Tibial nerve (tissue), 4 donors: ENCODE measurements around the gene NSUN2. TPM values are rescaled to one million over a fixed set of nuclear protein-coding genes. Genes with fewer than 3 reads are reported as not detected.

Source experiments
- DNase-seq, 2 donors: peaks; one replicate each; pipeline ENCODE4 v3.0.0-alpha.2; 2019; ENCODE audit warnings: low spot score in 2 of 2
- H3K27ac ChIP-seq, 4 donors: fragments of 200-600 bp; sonication (generic) in 3 of 4; one replicate each; pipeline ENCODE4 v1.5.1; 2017 to 2019; ENCODE audit warnings: mild to moderate bottlenecking in 1 of 4
- H3K27me3 ChIP-seq, 2 donors: fragments of 200-600 bp; sonication (generic) in 1 of 2; one replicate each; pipeline versions ENCODE4 v1.5.1 to v1.6.0; 2017 to 2019
- H3K36me3 ChIP-seq, 3 donors: fragments of 200-600 bp; sonication (generic); one replicate each; pipeline ENCODE4 v1.5.1; 2018 to 2019
- H3K4me1 ChIP-seq, 4 donors: fragments of 200-600 bp; sonication (generic) in 3 of 4; one replicate each; pipeline ENCODE4 v1.5.1; 2017 to 2019
- H3K4me3 ChIP-seq, 4 donors: fragments of 200-600 bp; sonication (generic) in 3 of 4; one replicate each; pipeline ENCODE4 v1.5.1; 2017 to 2019; ENCODE audit warnings: mild to moderate bottlenecking in 1 of 4, moderate library complexity in 1 of 4
- H3K9me3 ChIP-seq, 4 donors: fragments of 200-600 bp; sonication (generic) in 3 of 4; one replicate each; pipeline ENCODE4 v1.5.1; 2017 to 2019
- EP300 ChIP-seq, 2 donors: sonication (generic); formaldehyde crosslinking; IDR thresholded peaks; one replicate each; pipeline ENCODE4 v1.6.1; 2017; ENCODE audit warnings: antibody characterized with exemption in 2 of 2, mild to moderate bottlenecking in 1 of 2
- POLR2A ChIP-seq, 2 donors: fragments of 450-650 bp; IDR thresholded peaks; one replicate each; pipeline ENCODE4 v1.6.1; 2017; ENCODE audit warnings: antibody characterized with exemption in 2 of 2, mild to moderate bottlenecking in 2 of 2, moderate library complexity in 2 of 2
- WGBS, 2 donors: methylation state at CpG; one replicate each; pipeline ENCODE4 v1.1.5; 2018; 5-methylcytosine and 5-hydroxymethylcytosine counted together
- total RNA-seq, 4 donors: library from RNA; depleted of rRNA; stranded (reverse); fragments of >200 nt; gene quantifications; one replicate each; pipeline ENCODE4 v1.1.0, GENCODE V29; 2016
- TF ChIP-seq, protein P1 (sequence below), 5 experiments: fragments of 200-600 bp in 3 of 5; fragments of 450-650 bp in 2 of 5; sonication (generic) in 3 of 5; IDR thresholded peaks; one replicate each; pipeline ENCODE4 v1.5.1; 2016 to 2019; ENCODE audit warnings: antibody characterized with exemption in 5 of 5, mild to moderate bottlenecking in 3 of 5, moderate library complexity in 2 of 5

Gene NSUN2
- total RNA-seq, 4 donors from 2014 or later: 43.5 to 73.5 (median 58.5) TPM

DNA sequence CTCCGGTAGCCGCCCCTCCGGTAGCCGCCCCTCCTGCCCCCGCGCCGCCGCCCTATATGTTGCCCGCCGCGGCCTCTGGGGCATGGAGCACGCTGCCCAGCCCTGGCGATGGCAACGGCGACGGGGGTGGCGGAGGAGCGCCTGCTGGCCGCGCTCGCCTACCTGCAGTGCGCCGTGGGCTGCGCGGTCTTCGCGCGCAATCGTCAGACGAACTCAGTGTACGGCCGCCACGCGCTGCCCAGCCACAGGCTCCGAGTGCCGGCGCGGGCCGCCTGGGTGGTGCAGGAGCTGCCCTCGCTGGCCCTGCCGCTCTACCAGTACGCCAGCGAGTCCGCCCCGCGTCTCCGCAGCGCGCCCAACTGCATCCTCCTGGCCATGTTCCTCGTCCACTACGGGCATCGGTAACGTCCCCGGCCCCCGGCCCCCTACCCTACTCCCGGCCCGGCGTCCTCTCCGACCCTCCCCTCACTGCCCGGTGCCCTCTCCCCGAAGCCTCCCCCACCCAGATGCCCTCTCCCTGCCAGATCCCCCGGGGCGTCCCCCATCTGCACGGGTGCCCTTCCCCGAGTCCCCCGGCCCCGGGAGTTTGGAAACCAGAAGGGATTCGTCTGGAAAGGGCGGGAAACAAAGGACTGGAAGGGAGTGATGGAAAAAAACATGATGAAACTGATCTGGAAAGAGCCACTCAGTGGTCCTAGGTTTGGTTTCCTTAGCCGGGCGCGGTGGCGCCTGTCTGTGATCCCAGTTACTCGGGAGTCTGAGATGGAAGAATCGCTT lies 813 bp upstream of the NSUN2 start:
- Histone ChIP-seq H3K27me3 (no peaks in the 10 kb centered on the region), H3K36me3 (peaks cover 0 to 29% (median 0%) of the 10 kb centered on the region in 3 donors), H3K4me3 (peak overlapping the region; percentile 70 to 99 (median 72)), H3K4me1 (peaks cover 0 to 33% (median 16%) of the 10 kb centered on the region in 4 donors), H3K27ac (peak overlapping the region; percentile 75 to 96 (median 94)), H3K9me3 (no peaks in the 10 kb centered on the region)
- 0 to 1% methylated on average over 19 to 38 of the region's 75 CpGs for WGBS, 2 donors
- TF ChIP-seq, protein P1, sequence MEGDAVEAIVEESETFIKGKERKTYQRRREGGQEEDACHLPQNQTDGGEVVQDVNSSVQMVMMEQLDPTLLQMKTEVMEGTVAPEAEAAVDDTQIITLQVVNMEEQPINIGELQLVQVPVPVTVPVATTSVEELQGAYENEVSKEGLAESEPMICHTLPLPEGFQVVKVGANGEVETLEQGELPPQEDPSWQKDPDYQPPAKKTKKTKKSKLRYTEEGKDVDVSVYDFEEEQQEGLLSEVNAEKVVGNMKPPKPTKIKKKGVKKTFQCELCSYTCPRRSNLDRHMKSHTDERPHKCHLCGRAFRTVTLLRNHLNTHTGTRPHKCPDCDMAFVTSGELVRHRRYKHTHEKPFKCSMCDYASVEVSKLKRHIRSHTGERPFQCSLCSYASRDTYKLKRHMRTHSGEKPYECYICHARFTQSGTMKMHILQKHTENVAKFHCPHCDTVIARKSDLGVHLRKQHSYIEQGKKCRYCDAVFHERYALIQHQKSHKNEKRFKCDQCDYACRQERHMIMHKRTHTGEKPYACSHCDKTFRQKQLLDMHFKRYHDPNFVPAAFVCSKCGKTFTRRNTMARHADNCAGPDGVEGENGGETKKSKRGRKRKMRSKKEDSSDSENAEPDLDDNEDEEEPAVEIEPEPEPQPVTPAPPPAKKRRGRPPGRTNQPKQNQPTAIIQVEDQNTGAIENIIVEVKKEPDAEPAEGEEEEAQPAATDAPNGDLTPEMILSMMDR (IDR thresholded peaks at IDR 0.05): no peak
- TF ChIP-seq EP300 (IDR thresholded peaks at IDR 0.05): no peak
- no peak for TF ChIP-seq POLR2A (IDR thresholded peaks at IDR 0.05)
- no peak for DNase-seq

DNA sequence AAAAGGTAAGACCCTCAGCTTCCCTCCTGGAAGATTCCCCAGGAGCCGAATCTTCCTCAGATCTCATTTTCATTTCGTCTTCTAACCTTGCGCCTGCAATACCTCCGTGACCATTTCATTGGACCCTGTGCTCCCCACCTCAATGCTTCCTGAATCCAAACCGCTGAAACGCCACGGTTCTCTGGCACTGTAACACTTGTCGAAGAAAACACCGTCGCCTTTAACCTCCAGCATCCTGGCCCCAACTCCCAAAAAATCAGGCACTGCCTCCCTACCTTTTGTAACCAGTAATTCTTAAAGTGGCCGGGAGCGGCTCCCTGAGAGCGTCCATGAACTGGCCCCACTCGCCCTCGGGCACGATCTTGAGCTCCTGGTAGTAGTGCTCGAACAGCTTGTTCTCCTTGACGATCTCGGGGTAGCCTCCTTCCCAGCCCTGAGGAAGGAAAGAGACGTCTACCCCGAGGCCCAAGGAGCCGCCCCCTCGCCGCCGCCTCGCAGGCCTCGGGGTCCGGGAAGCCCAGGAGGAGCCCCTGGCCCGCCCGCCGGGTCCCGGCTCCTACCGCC lies 438 bp downstream of the NSUN2 start:
- DNase-seq: no peak
- Histone ChIP-seq H3K27ac (peak overlapping the region; percentile 75 to 96 (median 94)), H3K4me3 (peak overlapping the region; percentile 70 to 99 (median 72)), H3K9me3 (no peaks in the 10 kb centered on the region), H3K27me3 (no peaks in the 10 kb centered on the region), H3K4me1 (peaks cover 0 to 30% (median 16%) of the 10 kb centered on the region in 4 donors), H3K36me3 (peaks cover 0 to 40% (median 0%) of the 10 kb centered on the region in 3 donors)
- TF ChIP-seq POLR2A (IDR thresholded peaks at IDR 0.05): no peak
- no peak for TF ChIP-seq EP300 (IDR thresholded peaks at IDR 0.05)
- TF ChIP-seq, protein P1 (IDR thresholded peaks at IDR 0.05): no peak
- 1% methylated on average over 23 to 28 of the region's 33 CpGs for WGBS, 2 donors

DNA sequence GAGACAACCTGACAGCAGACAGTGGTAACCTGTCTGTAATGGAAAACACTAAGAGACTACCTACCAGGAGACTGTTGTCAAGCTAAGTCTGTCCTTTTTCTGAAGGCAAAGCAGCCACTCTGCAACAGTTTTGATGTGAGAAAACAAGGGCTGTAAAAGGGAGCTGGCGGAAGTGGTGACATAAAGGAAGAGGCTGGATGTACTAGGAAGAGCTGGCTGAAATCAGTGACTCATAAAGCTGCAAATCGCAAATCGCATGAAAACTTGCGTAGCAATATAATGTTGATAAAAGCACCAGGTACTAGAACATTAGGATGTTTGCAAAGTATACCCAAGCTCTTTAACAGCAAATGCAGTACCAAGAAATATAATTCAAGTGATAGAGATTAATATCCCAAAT lies 1.4 kb downstream of the NSUN2 start:
- Histone ChIP-seq H3K4me3 (no peak overlapping the region), H3K27me3 (no peaks in the 10 kb centered on the region), H3K9me3 (no peaks in the 10 kb centered on the region), H3K4me1 (peaks cover 0 to 30% (median 16%) of the 10 kb centered on the region in 4 donors), H3K27ac (no peak overlapping the region), H3K36me3 (peaks cover 0 to 43% (median 0%) of the 10 kb centered on the region in 3 donors)
- 86 to 89% methylated on average over 4 of the region's 4 CpGs for WGBS, 2 donors
- TF ChIP-seq, protein P1 (IDR thresholded peaks at IDR 0.05): no peak
- no peak for TF ChIP-seq POLR2A (IDR thresholded peaks at IDR 0.05)
- TF ChIP-seq EP300 (IDR thresholded peaks at IDR 0.05): no peak
- DNase-seq: no peak

DNA sequence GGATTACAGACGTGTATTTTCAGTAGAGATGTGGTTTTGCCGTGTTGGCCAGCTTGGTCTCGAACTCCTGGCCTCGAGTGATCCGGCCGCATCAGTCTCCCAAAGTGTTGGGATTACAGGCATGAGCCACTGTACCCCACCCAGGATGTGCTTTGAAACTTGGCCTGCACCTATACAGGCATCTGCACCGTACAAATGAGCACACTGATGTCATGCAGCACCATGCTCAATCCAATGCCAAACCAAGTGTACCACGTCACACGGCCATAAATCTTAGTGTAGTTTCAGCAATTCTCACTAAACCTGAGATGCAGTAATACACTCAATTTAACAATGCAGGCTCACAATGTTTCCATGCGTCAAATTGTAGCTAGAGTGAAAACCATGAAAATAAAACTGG lies 6.3 kb downstream of the NSUN2 start:
- no peak for TF ChIP-seq EP300 (IDR thresholded peaks at IDR 0.05)
- no peak for TF ChIP-seq POLR2A (IDR thresholded peaks at IDR 0.05)
- TF ChIP-seq, protein P1 (IDR thresholded peaks at IDR 0.05): no peak
- H3K9me3 ChIP-seq: peaks cover 0 to 5% (median 0%) of the 10 kb centered on the region in 4 donors
- peaks cover 0 to 88% (median 8%) of the 10 kb centered on the region in 3 donors for H3K36me3 ChIP-seq
- H3K27me3 ChIP-seq: no peaks in the 10 kb centered on the region
- no peak for DNase-seq
- H3K4me3 ChIP-seq: no peak overlapping the region
- H3K4me1 ChIP-seq: peaks cover 0 to 8% (median 4%) of the 10 kb centered on the region in 4 donors
- 87 to 89% methylated on average over 10 of the region's 10 CpGs for WGBS, 2 donors
- H3K27ac ChIP-seq: no peak overlapping the region

DNA sequence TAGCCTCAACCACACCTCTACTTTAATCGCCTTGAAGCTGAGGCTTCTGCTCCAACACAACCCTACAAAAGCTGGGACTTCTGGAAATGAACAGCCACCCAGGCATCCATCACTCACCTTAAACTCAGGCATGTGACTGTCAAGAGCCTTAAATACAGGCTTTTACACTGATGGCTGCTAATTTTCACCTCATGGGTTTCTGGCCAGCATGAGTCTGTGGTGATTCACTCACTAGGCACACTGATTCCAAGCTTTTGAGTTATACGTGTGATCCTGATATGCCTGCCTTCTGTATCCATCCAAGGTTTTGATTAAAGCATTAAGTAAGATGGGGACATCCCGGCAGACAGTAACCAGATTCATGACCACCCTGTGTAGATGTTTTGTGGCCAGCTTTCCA lies 8.9 kb downstream of the NSUN2 start:
- no peaks in the 10 kb centered on the region for H3K27me3 ChIP-seq
- 91 to 96% methylated on average over 3 of the region's 3 CpGs for WGBS, 2 donors
- peaks cover 0 to 5% (median 0%) of the 10 kb centered on the region in 4 donors for H3K9me3 ChIP-seq
- no peak overlapping the region for H3K4me3 ChIP-seq
- peaks cover 4 to 88% (median 8%) of the 10 kb centered on the region in 3 donors for H3K36me3 ChIP-seq
- TF ChIP-seq, protein P1 (IDR thresholded peaks at IDR 0.05): no peak
- TF ChIP-seq POLR2A (IDR thresholded peaks at IDR 0.05) (no peak), EP300 (IDR thresholded peaks at IDR 0.05) (no peak)
- no peak for DNase-seq
- no peak overlapping the region for H3K27ac ChIP-seq
- no peaks in the 10 kb centered on the region for H3K4me1 ChIP-seq
